NCI-H2029 (cell line): ENCODE results near the gene ABL1.
"Not testable (repeated sequence)": the region's sequence is repeated elsewhere in the genome, so short reads cannot be mapped to it uniquely, and the experiment has no call there.

Experiments
- DNase-seq: peaks from one replicate; lab custom pipeline; 2025; lab: John Stamatoyannopoulos, UW

The ABL1 gene

DNA sequence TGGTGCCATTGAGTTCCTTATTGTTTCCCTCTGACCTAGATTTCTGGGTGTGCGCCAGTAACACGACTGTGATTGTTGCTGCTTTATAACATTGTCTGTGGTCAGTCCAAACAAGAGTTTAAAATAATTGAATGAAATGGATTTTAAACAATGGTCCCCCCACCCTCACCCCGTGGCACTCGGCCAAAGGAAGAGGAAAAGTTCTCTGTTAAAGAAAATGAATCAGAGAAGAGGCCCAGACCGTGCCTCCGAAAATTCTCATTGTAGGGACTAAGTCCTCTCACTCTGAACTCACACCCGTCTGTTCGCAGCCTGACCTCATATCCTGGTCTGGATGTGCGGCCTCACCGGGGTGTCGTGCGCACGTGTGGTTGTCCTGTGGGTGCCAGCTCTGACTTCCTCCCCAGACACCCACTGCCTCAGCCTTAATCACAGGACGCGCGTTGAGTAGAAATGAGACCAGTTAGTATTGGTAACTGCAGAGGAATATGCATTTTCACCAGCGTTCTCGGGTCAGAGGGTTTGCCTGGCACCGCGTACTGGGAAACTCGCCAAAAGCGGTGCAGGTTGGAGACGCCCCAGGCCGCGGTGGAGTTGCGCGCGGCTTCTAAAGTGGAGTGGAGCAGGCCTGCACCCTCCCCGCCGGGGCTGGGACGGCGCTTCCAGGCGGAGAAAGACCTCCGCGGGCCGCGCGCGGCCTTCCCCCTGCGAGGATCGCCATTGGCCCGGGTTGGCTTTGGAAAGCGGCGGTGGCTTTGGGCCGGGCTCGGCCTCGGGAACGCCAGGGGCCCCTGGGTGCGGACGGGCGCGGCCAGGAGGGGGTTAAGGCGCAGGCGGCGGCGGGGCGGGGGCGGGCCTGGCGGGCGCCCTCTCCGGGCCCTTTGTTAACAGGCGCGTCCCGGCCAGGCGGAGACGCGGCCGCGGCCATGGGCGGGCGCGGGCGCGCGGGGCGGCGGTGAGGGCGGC, at the start of gene ABL1:
TSS of gene ABL1 (plus strand) at position 884 of the 966 bp plus-strand sequence. CDS start 193 bp downstream, outside the sequence.
- peak; percentile 63 for DNase-seq

- DNase-seq: no peak
These were observed 49.0 kb upstream of the ABL1 start for GRCh38 chr9:130785940-130786508.

GRCh38 chr9:130786526-130786925, 48.5 kb upstream of the ABL1 start:
- DNase-seq: no peak

- DNase-seq: no peak
These were observed 45.0 kb upstream of the ABL1 start for GRCh38 chr9:130789747-130790672.

DNA sequence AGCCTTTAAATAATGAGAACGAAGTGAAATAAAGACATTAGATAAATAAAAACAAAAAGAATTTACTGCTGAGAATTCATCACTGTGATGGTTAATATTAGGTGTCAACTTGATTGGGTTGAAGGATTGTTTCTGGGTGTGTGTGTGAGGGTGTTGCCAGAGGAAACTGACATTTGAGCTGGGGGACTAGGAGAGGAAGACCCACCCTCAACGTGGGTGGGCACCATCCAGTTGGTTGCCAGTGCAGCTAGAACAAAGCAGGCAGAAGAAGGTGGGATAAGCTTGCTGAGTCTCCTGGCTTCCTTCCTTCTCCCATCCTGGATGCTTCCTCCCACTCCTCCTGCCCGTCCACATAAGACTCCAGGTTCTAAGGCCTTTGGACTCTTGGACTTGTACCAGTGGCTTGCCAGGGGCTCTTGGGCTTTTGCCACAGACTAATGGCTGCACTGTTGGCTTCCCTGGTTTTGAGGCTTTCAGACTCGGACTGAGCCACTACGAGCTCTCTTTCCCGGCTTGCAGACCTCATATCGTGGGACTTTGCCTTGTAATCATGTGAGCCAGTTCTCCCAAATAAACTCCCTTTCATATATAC, 43.7 kb upstream of the ABL1 start:
- DNase-seq: no peak

DNA sequence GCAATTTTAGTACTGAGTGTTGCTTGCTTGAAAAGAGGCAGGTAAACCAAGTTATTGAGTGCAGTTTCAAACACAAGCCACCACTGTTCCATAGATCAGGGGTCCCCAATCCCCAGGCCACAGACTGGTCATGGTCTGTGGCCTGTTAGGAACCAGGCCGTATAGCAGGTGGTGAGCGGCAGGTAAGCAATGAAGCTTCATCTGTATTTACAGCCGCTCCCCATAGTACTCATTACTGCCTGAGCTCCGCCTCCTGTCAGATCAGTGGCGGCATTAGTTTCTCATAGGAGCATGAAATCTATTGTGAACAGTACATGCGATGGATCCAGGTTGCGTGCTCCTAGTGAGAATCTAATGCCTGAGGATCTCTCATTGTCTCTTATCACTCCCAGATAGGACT, 41.5 kb upstream of the ABL1 start:
- no peak for DNase-seq

- not testable (repeated sequence) for DNase-seq
These were observed 41.0 kb upstream of the ABL1 start for GRCh38 chr9:130794021-130794420.

DNA sequence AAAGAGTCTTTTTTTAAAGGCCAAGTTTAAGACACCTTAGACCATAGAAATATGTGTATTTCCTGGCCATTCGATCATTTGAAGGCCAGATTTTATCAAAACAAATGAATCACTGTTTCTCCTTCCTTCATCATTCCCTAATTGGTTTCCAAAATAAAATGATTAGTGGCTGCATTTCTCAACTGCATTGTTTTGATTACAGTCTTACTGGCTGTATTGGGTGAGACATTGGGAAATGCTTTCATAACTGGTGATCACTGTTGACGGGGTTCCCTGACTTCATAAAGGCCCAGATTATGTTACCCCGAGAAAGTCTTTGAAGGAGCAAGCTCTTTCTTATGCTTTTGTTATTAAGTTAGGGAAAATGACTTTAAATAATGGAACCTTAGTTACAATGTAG, 40.6 kb upstream of the ABL1 start:
- not testable (repeated sequence) for DNase-seq

DNA sequence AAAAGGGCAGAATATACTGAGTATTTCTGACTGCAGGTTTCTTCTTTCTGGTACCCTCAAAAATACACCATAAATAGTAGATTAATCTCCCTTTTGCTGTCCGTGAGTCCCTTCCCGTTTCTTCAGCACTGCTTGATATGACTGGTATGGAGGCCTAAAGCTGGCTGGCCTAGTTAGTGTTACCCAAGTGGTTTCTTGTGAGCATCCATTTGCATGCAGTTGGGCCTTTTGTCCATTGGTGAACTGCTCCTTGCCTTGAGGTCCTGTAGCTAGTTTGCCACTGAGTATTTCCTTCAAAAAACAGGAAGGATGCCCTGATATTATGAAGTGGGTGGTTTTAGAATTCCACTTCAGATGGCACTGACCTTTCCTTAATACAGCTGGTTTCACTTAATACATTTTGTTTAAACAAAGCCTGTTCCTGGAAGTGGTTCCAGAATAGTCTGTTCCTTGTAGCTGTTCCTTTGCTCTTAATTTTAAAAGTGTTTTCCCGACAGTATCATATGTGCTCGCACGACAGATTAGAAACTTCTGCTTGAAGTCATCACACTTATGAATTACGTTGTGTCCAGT, 40.0 kb upstream of the ABL1 start:
- DNase-seq: no peak

GRCh38 chr9:130803116-130803515, 31.9 kb upstream of the ABL1 start:
- DNase-seq: not testable (repeated sequence)

DNA sequence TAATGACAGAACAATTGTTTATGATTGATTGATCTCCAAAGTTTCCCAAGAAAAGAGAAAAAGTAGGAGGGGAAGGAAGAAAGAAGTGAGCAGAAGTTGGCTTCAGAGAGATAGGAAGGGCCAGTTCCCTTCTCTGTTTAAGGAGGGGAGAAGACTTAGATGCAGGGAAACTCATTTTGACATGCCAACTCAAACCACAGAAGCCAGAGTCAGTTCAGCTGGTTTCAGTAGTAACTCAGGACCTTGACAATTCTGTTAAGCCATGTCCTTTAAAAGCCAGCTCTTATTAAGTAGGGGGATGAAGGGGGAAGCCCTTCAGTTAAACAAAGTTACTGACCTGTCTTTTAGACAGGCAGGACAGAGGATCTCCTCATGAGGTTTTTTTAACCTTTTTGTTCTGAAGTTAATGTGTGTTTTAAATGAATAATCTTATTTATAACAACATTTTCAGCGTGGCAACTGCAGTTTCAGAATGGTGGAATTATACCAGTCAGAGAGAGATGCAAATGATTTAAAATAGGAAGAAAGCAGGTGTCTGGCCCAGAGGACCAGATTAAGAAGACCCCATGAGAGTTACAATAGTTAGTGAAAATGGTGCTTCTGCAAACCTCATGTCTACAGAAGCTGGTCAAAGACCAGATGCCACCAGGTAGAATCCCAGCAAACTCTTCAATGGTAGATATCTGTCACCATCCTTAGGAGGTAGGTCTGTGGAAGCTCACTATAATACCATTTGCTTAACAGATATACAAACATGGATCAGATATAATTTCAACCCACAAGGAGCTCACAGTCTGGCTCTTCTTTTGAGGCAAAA, 29.3 kb upstream of the ABL1 start:
- DNase-seq: no peak

DNA sequence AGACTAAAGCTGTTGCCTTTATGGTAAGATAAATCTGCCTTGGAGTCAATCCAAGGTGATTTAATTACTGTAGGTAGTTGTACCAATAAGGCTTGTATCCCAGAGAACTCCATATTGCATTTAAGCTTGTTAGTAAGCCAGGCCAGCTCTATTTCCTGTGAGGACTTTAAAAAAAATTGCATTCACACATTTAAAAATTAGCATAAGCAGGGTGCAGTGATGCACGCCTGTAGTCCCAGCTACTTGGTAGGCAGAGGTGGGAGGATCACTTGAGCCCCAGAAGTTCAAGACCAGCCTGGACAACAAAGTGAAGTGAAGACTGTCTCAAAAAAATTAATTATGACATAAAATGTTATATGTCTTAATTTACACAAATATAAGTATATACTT, 28.7 kb upstream of the ABL1 start:
- DNase-seq: no peak

GRCh38 chr9:130810609-130811136, 24.4 kb upstream of the ABL1 start:
- DNase-seq: no peak

GRCh38 chr9:130815242-130815808, 19.7 kb upstream of the ABL1 start:
- no peak for DNase-seq

- no peak for DNase-seq
These were observed 17.1 kb upstream of the ABL1 start for GRCh38 chr9:130817914-130818313.

- no peak for DNase-seq
These were observed 14.8 kb upstream of the ABL1 start for GRCh38 chr9:130820135-130820738.

- no peak for DNase-seq
These were observed 11.6 kb upstream of the ABL1 start for GRCh38 chr9:130823435-130823834.

DNA sequence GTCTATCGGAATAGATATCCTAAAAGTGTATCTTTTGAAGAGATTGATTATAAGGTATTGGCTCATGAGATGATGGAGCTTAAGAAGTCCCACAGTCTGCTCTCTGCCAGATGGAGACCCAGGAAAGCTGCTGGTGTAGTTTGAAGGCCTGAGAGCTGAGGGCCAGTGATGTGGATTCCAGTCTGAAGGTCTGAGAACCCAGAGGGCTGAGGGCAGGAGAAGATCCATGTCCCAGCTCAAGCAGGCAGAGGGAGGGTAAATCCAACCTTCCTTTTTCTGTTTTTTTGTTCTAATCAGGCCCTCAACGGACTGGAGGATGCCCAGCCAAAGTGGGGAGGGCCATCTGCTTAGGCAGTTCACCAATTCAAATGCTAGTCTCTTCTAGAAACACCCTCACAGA, 11.0 kb upstream of the ABL1 start:
- DNase-seq: no peak

DNA sequence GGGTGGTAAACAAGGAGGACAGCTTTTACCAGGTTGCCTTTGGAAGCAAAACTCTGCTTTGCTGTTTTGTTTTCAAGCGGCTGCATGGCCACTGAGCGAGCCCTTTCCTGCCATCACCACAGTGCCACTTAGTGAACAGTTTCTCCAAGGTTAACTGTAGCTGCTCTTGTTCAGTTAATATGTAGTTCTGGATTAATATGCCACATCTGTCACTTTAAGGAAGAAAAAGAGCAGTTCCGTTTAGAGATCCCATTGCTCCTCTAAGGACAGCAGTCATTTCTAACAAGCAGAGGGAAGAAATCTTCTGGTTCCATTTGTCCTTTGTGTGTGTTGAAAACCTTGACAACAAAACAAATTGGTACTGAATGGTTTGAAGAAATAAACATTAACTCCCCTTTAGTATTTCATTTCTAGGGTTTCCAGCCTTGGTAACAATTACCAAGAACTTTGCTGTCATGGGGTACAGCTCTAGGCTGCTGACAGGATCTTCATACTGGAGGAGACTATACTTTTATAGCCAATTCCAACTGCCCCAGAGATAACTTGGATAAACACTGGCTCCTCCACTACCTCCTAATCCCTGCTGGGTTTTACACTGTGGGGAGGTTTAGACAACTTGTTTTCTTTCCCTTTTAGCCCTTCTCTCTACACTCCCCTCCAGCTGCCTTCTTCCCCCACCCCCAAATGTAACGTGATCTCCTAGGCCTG, 10.3 kb upstream of the ABL1 start:
- DNase-seq: no peak
